ENCODE data around the gene MAP3K4.

DNA sequence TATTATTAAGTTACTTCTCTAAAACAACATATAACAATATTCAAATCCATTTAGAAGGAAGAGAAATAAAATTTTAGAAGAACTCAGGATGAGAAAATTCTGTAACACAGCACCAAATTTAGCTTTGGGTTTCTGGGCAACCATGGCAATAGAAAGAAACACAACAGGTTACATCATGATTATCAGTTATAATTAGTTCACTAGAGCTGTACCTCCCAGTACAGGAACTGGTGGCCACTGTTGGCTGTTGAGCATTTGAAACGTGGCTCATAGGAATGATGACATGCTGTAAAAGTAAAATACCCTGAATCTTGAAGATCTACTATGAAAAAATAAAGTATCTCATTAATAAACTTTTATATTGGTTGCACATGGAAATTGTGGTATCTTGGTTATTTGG, 23.7 kb upstream of the MAP3K4 start:
- TF ChIP-seq, protein P1, sequence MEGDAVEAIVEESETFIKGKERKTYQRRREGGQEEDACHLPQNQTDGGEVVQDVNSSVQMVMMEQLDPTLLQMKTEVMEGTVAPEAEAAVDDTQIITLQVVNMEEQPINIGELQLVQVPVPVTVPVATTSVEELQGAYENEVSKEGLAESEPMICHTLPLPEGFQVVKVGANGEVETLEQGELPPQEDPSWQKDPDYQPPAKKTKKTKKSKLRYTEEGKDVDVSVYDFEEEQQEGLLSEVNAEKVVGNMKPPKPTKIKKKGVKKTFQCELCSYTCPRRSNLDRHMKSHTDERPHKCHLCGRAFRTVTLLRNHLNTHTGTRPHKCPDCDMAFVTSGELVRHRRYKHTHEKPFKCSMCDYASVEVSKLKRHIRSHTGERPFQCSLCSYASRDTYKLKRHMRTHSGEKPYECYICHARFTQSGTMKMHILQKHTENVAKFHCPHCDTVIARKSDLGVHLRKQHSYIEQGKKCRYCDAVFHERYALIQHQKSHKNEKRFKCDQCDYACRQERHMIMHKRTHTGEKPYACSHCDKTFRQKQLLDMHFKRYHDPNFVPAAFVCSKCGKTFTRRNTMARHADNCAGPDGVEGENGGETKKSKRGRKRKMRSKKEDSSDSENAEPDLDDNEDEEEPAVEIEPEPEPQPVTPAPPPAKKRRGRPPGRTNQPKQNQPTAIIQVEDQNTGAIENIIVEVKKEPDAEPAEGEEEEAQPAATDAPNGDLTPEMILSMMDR (IDR thresholded peaks at IDR 0.05) = no peak
- TF ChIP-seq POLR2A (IDR thresholded peaks at IDR 0.05) = no peak

Data from esophagus squamous epithelium (tissue), 4 donors.